ENCODE results near the gene CCL25.
"Not testable (repeated sequence)": the region's sequence is repeated elsewhere in the genome, so short reads cannot be mapped to it uniquely, and the experiment has no call there.

The CCL25 gene

DNA sequence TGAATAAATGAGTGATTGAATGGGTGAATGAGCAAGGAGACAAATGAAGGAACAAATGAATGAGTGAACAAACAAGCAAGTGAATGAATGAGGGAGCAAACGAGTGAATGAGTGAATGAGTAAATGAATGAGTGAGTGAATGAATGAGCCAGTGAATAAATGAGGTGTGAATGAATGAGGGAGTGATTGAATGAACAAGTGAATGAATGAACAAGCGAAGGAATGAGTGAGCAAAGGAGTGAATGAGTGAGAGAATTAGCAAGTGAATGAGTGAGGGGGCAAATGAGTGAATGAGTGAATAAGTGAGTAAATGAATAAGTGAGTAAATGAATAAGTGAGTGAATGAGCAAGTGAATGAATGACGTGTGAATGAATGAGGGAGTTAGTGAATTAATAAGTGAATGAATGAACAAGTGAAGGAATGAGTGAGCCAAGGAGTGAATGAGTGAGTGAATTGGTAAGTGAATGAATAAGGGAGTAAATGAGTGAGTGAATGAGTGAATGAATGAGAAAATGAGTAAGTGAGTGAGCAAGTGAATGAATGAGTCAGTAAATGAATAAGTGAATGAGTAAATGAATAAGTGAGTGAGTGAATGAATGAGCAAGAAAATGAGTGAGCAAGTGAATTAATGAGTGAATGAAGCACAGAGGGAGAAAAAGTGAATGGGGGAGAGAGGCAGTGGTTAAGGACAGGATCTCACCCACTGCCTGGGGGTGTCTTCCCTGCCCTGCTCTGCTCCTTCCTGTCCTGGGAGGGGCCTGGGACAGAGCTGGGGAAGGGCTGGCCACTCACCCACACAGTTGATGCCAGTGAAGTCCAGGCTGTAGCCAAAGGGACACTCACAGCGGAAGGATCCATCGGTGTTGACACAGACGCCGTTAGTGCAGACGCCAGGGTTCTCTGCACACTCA is 36.4 kb downstream of the CCL25 start:
- no peak for DNase-seq

GRCh38 chr19:8089664-8090601 is 37.4 kb downstream of the CCL25 start:
- DNase-seq = no peak

DNA sequence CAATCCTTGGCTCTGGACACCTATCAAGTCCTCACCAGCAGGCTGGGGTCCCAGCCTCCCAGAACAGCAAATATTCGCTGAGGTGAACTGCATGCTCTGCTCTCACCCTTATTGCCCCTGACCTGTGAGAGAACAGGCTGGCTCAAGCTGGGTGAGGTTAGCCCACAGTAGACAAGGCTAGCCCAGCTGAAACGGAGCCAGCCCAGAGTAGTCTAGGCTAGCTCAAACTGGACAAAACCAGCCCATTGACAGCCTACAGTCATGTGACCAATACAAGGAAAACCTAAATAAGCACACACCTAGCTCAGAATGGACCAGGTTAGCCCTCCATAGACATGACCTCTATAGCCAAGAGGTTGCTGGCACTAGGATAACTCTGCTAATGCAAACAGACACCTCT is 38.4 kb downstream of the CCL25 start:
- no peak for DNase-seq

DNA sequence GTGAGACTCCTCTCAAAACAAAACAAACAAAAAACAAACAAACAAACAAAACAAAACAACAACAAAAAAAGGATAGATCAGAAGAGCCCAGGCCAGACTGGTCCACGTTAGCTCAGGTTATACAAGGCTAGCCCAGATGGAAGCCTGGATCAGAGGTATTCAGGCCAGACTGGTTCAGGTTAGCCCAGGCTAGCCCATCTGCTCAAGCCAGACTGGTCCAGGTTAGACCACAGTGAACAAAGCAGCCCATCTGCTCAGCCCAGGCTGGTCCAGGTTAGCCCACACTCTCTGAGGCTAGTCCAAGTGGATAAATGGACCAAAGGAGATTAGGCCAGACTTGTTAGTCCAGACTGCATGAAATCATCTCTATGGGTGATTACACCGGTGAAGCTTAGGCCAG is 41.2 kb downstream of the CCL25 start:
- DNase-seq = no peak

- DNase-seq = no peak
Observed at GRCh38 chr19:8094336-8094735, 41.8 kb downstream of the CCL25 start.

DNA sequence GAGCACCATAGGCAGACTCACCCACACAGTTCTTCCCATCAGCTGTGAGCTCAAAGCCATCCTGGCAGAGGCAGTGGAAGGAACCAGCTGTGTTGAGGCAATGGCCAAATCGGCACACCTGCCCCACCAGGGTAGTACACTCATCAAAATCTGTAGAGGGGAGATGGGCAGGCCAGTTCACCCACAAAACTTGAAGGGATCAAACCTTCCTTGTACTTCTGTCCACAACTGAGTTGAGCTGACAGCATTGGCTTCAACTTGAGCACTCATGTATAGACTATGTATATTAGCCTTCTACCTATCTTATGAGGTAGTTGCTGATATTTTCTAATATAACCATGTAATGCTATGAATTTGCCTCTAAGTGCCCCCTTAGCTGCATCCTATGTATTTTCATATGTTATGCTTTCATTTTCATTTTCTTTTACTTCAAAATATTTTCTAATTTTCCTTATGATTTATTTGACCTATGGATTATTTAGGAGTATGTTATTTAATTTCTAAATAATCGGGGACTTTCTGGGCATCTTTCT is 42.9 kb downstream of the CCL25 start:
- DNase-seq = no peak

DNA sequence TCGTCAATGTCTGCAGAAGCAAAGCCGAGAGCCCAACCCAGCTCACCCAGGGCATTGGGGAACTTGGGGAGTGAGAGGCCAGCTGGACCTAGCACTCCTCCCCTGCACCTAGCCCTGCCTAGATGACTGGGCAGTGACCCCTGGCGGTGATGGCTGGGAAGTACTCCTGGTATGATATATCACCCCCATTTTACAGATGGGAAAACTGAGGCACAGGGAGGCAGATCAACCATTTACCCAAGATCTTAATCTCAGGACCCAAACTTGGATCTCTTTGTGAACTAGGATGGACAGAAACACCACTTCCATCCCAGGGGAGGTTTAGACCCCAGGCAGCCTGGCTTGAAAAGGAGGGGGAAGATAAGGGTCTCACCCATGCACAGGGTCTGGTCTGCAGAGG is 43.5 kb downstream of the CCL25 start:
- DNase-seq = no peak

DNA sequence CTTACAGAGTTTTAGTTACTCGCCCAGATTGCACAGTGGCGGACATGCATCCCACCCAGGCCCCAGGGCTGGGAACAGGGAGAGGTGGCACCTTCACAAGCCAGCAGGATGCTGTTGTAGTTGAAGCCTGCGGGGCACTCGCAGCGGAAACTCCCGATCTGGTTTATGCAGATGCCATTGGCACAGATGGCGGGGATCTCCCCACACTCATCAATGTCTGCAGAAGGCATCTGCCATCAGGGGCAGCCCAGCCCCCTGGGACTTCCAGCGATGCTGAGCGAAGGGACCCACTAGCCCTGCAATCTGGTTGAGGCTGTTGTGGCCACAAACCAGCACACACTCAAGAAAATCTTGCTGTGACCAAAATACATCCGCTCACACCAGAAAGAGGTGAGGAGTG is 44.6 kb downstream of the CCL25 start:
- DNase-seq = no peak

GRCh38 chr19:8097681-8098567 is 45.4 kb downstream of the CCL25 start:
- DNase-seq = no peak

GRCh38 chr19:8101311-8101710 is 48.8 kb downstream of the CCL25 start:
- no peak for DNase-seq

DNA sequence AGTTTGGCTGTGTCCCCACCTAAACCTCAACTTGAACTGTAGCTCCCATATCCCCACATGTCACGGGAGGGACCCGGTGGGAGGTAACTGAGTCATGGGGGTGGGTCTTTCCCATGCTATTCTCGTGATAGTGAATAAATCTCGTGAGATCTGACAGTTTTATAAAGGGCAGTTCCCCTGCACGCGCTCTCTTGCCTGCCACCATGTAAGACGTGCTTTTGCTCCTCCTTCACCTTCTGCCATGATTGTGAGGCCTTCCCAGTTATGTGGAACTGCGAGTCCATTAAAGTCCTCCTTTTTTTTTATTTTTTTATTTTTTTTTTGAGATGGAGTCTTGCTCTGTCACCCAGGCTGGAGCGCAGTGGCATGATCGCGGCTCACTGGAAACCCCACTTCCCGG is 49.4 kb downstream of the CCL25 start:
- DNase-seq = not testable (repeated sequence)

- no peak for DNase-seq
Observed at GRCh38 chr19:8105471-8105870, 52.9 kb downstream of the CCL25 start.

DNA sequence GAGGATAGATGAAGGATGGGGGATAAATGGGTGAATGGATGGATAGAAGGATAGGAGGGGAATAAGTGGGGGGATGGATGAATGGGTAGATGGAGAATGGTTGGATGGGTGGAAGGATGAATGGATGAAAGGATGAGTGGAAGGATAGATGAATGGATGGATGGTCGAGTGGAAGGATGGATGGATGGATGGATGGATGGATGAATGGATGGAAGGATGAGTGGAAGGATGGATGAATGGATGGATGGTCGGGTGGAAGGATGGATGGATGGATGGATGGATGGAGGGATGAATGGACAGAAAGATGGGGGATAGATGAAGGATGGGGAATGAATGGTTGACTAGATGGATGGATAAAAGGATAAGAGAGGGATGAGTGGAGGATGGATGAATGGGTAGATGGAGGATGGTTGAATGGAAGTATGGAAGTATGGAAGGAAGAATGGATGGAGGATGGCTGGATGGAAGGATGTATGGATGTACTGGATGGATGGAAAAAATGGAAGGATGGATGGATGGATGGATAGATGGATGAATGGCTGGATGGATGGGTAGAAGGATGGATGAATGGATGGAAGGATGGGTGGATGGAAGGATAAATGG is 54.8 kb downstream of the CCL25 start:
- DNase-seq = no peak

DNA sequence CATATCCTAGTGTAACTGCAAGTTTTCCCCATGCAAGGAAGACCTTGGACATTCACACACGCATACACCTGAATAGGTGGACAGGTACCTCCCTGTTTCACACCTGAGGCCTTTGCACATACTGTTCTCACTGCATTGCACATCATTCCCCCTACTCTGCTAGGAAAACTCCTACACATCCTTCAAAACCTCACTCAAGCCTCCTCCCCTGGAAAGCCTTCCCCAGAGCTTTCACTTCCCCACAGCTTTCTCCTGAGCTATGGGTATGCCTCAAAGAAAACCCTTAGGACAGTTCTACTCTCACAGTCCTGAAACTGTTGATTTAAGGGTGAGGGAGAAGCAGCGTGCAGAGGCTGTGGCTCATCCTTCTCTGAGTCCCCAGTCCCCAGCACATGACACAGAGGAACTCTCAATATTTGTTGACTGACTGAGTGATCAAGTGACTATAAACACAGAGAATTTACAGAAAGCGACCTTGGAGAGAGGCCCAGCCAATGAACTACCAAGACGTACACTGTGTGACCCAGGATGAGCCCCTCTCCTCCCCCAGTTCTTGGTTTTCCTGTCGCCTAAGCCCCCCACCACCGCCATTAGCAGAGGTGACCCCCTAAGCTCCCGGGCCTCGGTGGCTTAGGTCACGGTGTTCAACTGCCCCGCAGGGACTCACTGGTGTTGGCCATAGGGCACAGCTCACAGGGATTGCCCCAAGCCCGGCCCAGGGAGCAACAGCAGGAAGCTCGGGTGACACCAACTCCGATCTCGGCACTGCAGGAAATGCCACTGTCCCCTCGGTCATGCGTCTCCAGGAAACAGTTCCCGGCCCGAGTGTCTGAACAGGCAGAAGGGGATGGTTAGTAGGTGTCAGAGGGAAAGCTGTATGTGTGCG is 56.2 kb downstream of the CCL25 start:
- DNase-seq = no peak

DNA sequence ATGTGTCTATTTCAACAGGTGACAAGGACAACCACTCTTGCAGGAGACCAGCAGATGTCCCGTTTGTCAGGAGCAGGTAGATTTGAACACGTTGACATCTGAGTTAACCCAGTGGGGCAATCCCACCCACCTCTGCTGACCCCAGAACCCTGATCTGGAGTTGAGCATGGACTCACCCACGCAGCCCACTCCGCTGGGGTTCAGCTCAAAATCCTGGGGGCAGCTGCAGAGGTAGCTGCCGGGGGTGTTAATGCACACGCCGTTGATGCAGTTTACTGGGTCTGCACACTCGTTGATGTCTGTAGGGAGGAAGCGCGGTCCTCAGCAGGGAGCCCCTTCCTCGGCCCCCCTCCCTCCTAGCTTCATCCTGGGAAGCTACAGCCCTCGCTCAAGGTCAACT is 56.9 kb downstream of the CCL25 start:
- no peak for DNase-seq

DNA sequence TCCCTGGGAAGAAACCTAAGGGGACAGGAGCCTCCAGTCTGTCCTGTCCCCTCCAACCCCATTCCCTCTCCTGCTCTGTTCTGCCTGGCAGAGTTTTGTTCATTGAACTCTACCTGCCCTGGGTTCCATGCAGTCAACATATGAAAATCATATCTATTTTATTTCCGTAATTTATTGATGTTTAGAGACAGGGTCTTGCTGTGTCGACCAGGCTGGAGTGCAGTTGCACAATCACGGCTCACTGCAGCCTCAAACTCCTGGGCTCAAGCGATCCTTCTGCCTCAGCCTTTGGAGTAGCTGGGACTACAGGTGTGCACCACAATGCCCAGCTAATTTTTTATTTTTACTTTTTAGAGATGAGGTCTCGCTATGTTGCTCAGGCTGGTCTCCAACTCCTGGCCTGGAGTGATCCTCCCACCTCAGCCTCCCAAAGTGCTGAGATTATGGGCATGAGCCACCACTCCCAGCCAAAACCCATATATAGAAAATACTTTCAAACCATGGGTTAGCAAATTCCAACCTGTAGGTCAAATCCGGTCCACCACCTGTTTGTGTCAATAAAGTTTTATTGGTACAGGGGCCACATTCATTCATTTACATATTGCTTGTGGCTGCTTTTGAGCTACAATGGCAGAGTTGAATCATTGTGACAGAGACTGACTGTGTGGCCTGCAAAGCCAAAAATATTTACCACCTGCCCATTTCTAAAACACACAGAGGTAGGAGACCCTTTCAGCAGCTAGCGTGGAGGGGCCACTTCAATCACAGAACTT is 57.5 kb downstream of the CCL25 start:
- no peak for DNase-seq

- no peak for DNase-seq
Observed at GRCh38 chr19:8110931-8111330, 58.4 kb downstream of the CCL25 start.

- DNase-seq = no peak
Observed at GRCh38 chr19:8111376-8111775, 58.8 kb downstream of the CCL25 start.
